Effector CD8-positive, alpha-beta T cell (primary cell): ENCODE measurements around the gene LMBR1.
"Not testable (repeated sequence)": the region's sequence is repeated elsewhere in the genome, so short reads cannot be mapped to it uniquely, and the experiment has no call there.

Experiments used
- DNase-seq: peaks from one replicate; lab custom pipeline; 2025; lab: John Stamatoyannopoulos, UW

LMBR1 gene

GRCh38 chr7:156759579-156760202 lies 133.3 kb downstream of the LMBR1 start:
- DNase-seq, result no peak

- DNase-seq, result no peak
Observed at GRCh38 chr7:156759143-156759542, 133.8 kb downstream of the LMBR1 start.

GRCh38 chr7:156754201-156754600 lies 138.8 kb downstream of the LMBR1 start:
- no peak for DNase-seq

- DNase-seq, result no peak
Observed at GRCh38 chr7:156753630-156754029, 139.4 kb downstream of the LMBR1 start.

GRCh38 chr7:156753229-156753560 lies 139.8 kb downstream of the LMBR1 start:
- no peak for DNase-seq

- DNase-seq, result no peak
Observed at GRCh38 chr7:156752367-156753228, 140.4 kb downstream of the LMBR1 start.

- DNase-seq, result no peak
Observed at GRCh38 chr7:156751319-156751718, 141.7 kb downstream of the LMBR1 start.

GRCh38 chr7:156747718-156748117 lies 145.3 kb downstream of the LMBR1 start:
- DNase-seq, result no peak

GRCh38 chr7:156746891-156747290 lies 146.1 kb downstream of the LMBR1 start:
- DNase-seq, result no peak

GRCh38 chr7:156739596-156739995 lies 153.4 kb downstream of the LMBR1 start:
- no peak for DNase-seq

- no peak for DNase-seq
Observed at GRCh38 chr7:156735851-156736250, 157.1 kb downstream of the LMBR1 start.

GRCh38 chr7:156733638-156734037 lies 159.3 kb downstream of the LMBR1 start:
- DNase-seq, result no peak

GRCh38 chr7:156732091-156732625 lies 160.8 kb downstream of the LMBR1 start:
- DNase-seq, result no peak

- no peak for DNase-seq
Observed at GRCh38 chr7:156731651-156732050, 161.3 kb downstream of the LMBR1 start.

GRCh38 chr7:156725936-156726335 lies 167.0 kb downstream of the LMBR1 start:
- DNase-seq, result no peak

- DNase-seq, result no peak
Observed at GRCh38 chr7:156725073-156725472, 167.9 kb downstream of the LMBR1 start.

- DNase-seq, result no peak
Observed at GRCh38 chr7:156722043-156722826, 170.7 kb downstream of the LMBR1 start.

GRCh38 chr7:156703773-156704482 lies 189.1 kb downstream of the LMBR1 start:
- no peak for DNase-seq

- DNase-seq, result no peak
Observed at GRCh38 chr7:156703209-156703608, 189.8 kb downstream of the LMBR1 start.

- DNase-seq, result no peak
Observed at GRCh38 chr7:156702399-156702798, 190.6 kb downstream of the LMBR1 start.

GRCh38 chr7:156701787-156702186 lies 191.2 kb downstream of the LMBR1 start:
- DNase-seq, result not testable (repeated sequence)

GRCh38 chr7:156698512-156698911 lies 194.5 kb downstream of the LMBR1 start:
- DNase-seq, result not testable (repeated sequence)
